Neural cell (in vitro differentiated cells): Measurements from ENCODE around the gene CLDND2. TPM values are rescaled to one million over a fixed set of nuclear protein-coding genes. Genes with fewer than 3 reads are reported as not detected.

Source experiments
- H2AFZ ChIP-seq: fragments of 200-600, 300-800 bp; sonication (generic), shearing (Covaris generic); 2 replicates; pipeline ENCODE4 v1.6.0; 2014; ENCODE audit warnings: low read depth, mild to moderate bottlenecking, antibody characterized with exemption, low read length, moderate library complexity
- H3F3A ChIP-seq: fragments of 200-600 bp; shearing (Covaris generic); 2 replicates; pipeline ENCODE4 v1.6.1; 2016; ENCODE audit warnings: mild to moderate bottlenecking, moderate library complexity, mixed read lengths, antibody characterized with exemption, low read length; ENCODE audit not compliant: insufficient read depth, poor library complexity, severe bottlenecking
- H3K27ac ChIP-seq: fragments of 200-600, 300-800 bp; sonication (generic), shearing (Covaris generic); 2 replicates; pipeline ENCODE4 v1.5.1; 2014; ENCODE audit warnings: mild to moderate bottlenecking, low read length, moderate library complexity
- H3K27me3 ChIP-seq: fragments of 300-800, 200-600 bp; sonication (generic), shearing (Covaris generic); 2 replicates; pipeline ENCODE4 v1.6.0; 2014; ENCODE audit warnings: mild to moderate bottlenecking, low read depth, low read length, moderate library complexity; ENCODE audit not compliant: insufficient read depth
- H3K36me3 ChIP-seq: fragments of 300-800, 200-600 bp; sonication (generic), shearing (Covaris generic); 2 replicates; pipeline ENCODE4 v1.5.1; 2014; ENCODE audit warnings: mild to moderate bottlenecking, antibody characterized with exemption, low read length, moderate library complexity; ENCODE audit not compliant: insufficient read depth
- H3K4me2 ChIP-seq: fragments of 300-800, 200-600 bp; sonication (generic), shearing (Covaris generic); 2 replicates; pipeline ENCODE4 v1.6.0; 2014; ENCODE audit warnings: mild to moderate bottlenecking, low read length
- H3K4me3 ChIP-seq: fragments of 300-800, 200-600 bp; sonication (generic), shearing (Covaris generic); 2 replicates; pipeline ENCODE4 v1.5.1; 2014; ENCODE audit warnings: mild to moderate bottlenecking, low read length, moderate library complexity
- H3K79me2 ChIP-seq: fragments of 200-600 bp; shearing (Covaris generic); replicated peaks from 2 replicates; pipeline ENCODE4 v1.6.0; 2014; ENCODE audit warnings: mild to moderate bottlenecking, low read length, moderate library complexity; ENCODE audit not compliant: insufficient read depth
- H3K9ac ChIP-seq: fragments of 300-800, 200-600 bp; sonication (generic), shearing (Covaris generic); 2 replicates; pipeline ENCODE4 v1.6.1; 2016; ENCODE audit warnings: mild to moderate bottlenecking, low read length, mixed read lengths
- H3K9me2 ChIP-seq: fragments of 200-600 bp; shearing (Covaris generic); 2 replicates; pipeline ENCODE4 v1.6.1; 2016; ENCODE audit warnings: mild to moderate bottlenecking, low read length, mixed read lengths; ENCODE audit not compliant: insufficient read depth
- H3K9me3 ChIP-seq: fragments of 200-600, 300-800 bp; sonication (generic), shearing (Covaris generic); 2 replicates; pipeline ENCODE4 v1.6.1; 2016; ENCODE audit warnings: mild to moderate bottlenecking, mixed run types, low read length, moderate library complexity, mixed read lengths
- H4K20me1 ChIP-seq: fragments of 200-600 bp; shearing (Covaris generic); 2 replicates; pipeline ENCODE4 v1.6.1; 2016; ENCODE audit warnings: mild to moderate bottlenecking, mixed run types; ENCODE audit not compliant: insufficient read depth
- CTCF ChIP-seq: fragments of 450-650 bp; IDR thresholded peaks from 2 replicates; pipeline ENCODE4 v1.5.1; 2014; ENCODE audit warnings: antibody characterized with exemption, mild to moderate bottlenecking, moderate library complexity; ENCODE audit not compliant: poor library complexity, severe bottlenecking
- EP300 ChIP-seq: fragments of 450-650 bp; conservative IDR thresholded peaks from 2 replicates; pipeline ENCODE4 v1.6.1; 2014; ENCODE audit warnings: antibody characterized with exemption, mild to moderate bottlenecking, moderate library complexity; ENCODE audit not compliant: poor library complexity, severe bottlenecking
- EZH2 ChIP-seq: fragments of 200-600, 300-800 bp; shearing (Covaris generic), sonication (generic); IDR thresholded peaks from 2 replicates; pipeline ENCODE4 v1.6.1; 2014; ENCODE audit warnings: antibody characterized with exemption, low read length, borderline replicate concordance, mild to moderate bottlenecking; ENCODE audit not compliant: insufficient read depth, poor library complexity, severe bottlenecking
- MXI1 ChIP-seq: fragments of 450-650 bp; conservative IDR thresholded peaks from 2 replicates; pipeline ENCODE4 v1.6.1; 2014; ENCODE audit warnings: antibody characterized with exemption, mild to moderate bottlenecking; ENCODE audit not compliant: poor library complexity, severe bottlenecking
- POLR2AphosphoS5 ChIP-seq: IDR thresholded peaks from 2 replicates; pipeline ENCODE4 v1.6.1; 2012
- RAD21 ChIP-seq: fragments of 450-650 bp; conservative IDR thresholded peaks from 2 replicates; pipeline ENCODE4 v1.6.1; 2014; ENCODE audit warnings: antibody characterized with exemption, mild to moderate bottlenecking, moderate library complexity
- REST ChIP-seq: IDR thresholded peaks from 2 replicates; pipeline ENCODE4 v1.6.1; 2012; ENCODE audit warnings: borderline replicate concordance
- SMC3 ChIP-seq: fragments of 450-650 bp; conservative IDR thresholded peaks from 2 replicates; pipeline ENCODE4 v1.6.1; 2014; ENCODE audit warnings: antibody characterized with exemption, mild to moderate bottlenecking, moderate library complexity; ENCODE audit not compliant: poor library complexity
- TAF1 ChIP-seq: IDR thresholded peaks from 2 replicates; pipeline ENCODE4 v1.6.1; 2012; ENCODE audit warnings: low read depth
- polyA plus RNA-seq: library from polyadenylated mRNA; depleted of rRNA; stranded (reverse); fragments of >200 nt; gene quantifications from 2 replicates; pipeline ENCODE4 v1.2.3, GENCODE V29; 2014

The CLDND2 gene
- polyA plus RNA-seq, 1 donor from 2014 or later = not detected

GRCh38 chr19:51337141-51337860 is 31.5 kb downstream of the CLDND2 start:
- Histone ChIP-seq H3K36me3 (no peaks in the 10 kb centered on the region), H2AFZ (no peak overlapping the region), H3K9me3 (no peaks in the 10 kb centered on the region), H3K79me2 (no peaks in the 10 kb centered on the region), H3F3A (no peaks in the 10 kb centered on the region), H3K4me2 (no peak overlapping the region), H3K27me3 (peaks cover 5% of the 10 kb centered on the region), H3K27ac (no peak overlapping the region), H3K9me2 (no peaks in the 10 kb centered on the region), H3K4me3 (no peak overlapping the region), H4K20me1 (no peaks in the 10 kb centered on the region), H3K9ac (no peak overlapping the region)
- TF ChIP-seq REST (no peak), MXI1 (no peak), EZH2 (no peak), EP300 (no peak), RAD21 (no peak), TAF1 (no peak), POLR2AphosphoS5 (no peak), CTCF (no peak), SMC3 (no peak)

GRCh38 chr19:51333836-51334460 is 34.9 kb downstream of the CLDND2 start:
- H3K4me2 ChIP-seq = no peak overlapping the region
- H3K9me3 ChIP-seq = no peaks in the 10 kb centered on the region
- H3K36me3 ChIP-seq = peaks cover 3% of the 10 kb centered on the region
- no peaks in the 10 kb centered on the region for H3F3A ChIP-seq
- TF ChIP-seq RAD21 (no peak), TAF1 (no peak), POLR2AphosphoS5 (no peak), SMC3 (no peak), EP300 (no peak), CTCF (no peak), EZH2 (no peak), REST (no peak), MXI1 (no peak)
- H2AFZ ChIP-seq = no peak overlapping the region
- no peak overlapping the region for H3K27ac ChIP-seq
- H4K20me1 ChIP-seq = no peaks in the 10 kb centered on the region
- no peak overlapping the region for H3K9ac ChIP-seq
- no peaks in the 10 kb centered on the region for H3K9me2 ChIP-seq
- no peaks in the 10 kb centered on the region for H3K79me2 ChIP-seq
- H3K4me3 ChIP-seq = no peak overlapping the region
- H3K27me3 ChIP-seq = no peaks in the 10 kb centered on the region
